Suppressor macrophage treated with lipopolysaccharide for 1 hour (primary cell): Measurements from ENCODE around the gene SLC39A11.
"Not testable (repeated sequence)": the region's sequence is repeated elsewhere in the genome, so short reads cannot be mapped to it uniquely, and the experiment has no call there.

Experiments
- DNase-seq, 3 donors: peaks; one replicate each; pipeline ENCODE4 v3.0.0-alpha.2; 2020 to 2022

The SLC39A11 gene

GRCh38 chr17:73105431-73105830 lies 12.9 kb upstream of the SLC39A11 start:
- no peak for DNase-seq

GRCh38 chr17:73104450-73104849 lies 12.0 kb upstream of the SLC39A11 start:
- no peak for DNase-seq

- DNase-seq: peak; percentile 56 to 89 (median 82)
Observed at GRCh38 chr17:73103641-73104335, 11.3 kb upstream of the SLC39A11 start.

GRCh38 chr17:73101031-73101430 lies 8.5 kb upstream of the SLC39A11 start:
- DNase-seq: no peak

GRCh38 chr17:73100363-73100762 lies 7.9 kb upstream of the SLC39A11 start:
- no peak for DNase-seq

- peak in 1 of 3 donors; percentile 37 for DNase-seq
Observed at GRCh38 chr17:73099511-73099910, 7.0 kb upstream of the SLC39A11 start.

GRCh38 chr17:73098919-73099318 lies 6.4 kb upstream of the SLC39A11 start:
- no peak for DNase-seq

GRCh38 chr17:73097973-73098765 lies 5.7 kb upstream of the SLC39A11 start:
- not testable (repeated sequence) for DNase-seq

GRCh38 chr17:73096866-73097265 lies 4.4 kb upstream of the SLC39A11 start:
- peak; percentile 82 to 87 (median 86) for DNase-seq

GRCh38 chr17:73096211-73096610 lies 3.7 kb upstream of the SLC39A11 start:
- DNase-seq: peak in 2 of 3 donors; percentile 23 to 39

GRCh38 chr17:73093286-73093685 lies 798 bp upstream of the SLC39A11 start:
- no peak for DNase-seq

- peak; percentile 48 to 57 (median 53) for DNase-seq
Observed at GRCh38 chr17:73091770-73092522, 542 bp downstream of the SLC39A11 start.

GRCh38 chr17:73091410-73091769 lies 1.1 kb downstream of the SLC39A11 start:
- DNase-seq: no peak

- peak in 1 of 3 donors; percentile 29 for DNase-seq
Observed at GRCh38 chr17:73090396-73091202, 1.9 kb downstream of the SLC39A11 start.

- DNase-seq: peak in 2 of 3 donors; percentile 28 to 48
Observed at GRCh38 chr17:73089322-73090317, 2.9 kb downstream of the SLC39A11 start.

GRCh38 chr17:73088561-73088960 lies 3.9 kb downstream of the SLC39A11 start:
- DNase-seq: no peak

- DNase-seq: no peak
Observed at GRCh38 chr17:73083432-73083831, 9.1 kb downstream of the SLC39A11 start.

GRCh38 chr17:73074566-73074965 lies 17.9 kb downstream of the SLC39A11 start:
- no peak for DNase-seq

- peak; percentile 20 to 55 (median 37) for DNase-seq
Observed at GRCh38 chr17:73072219-73072962, 20.1 kb downstream of the SLC39A11 start.
